SK-N-SH treated with all-trans-retinoic acid at 6 μM for 48 hours (cell line): ENCODE data around the gene PIAS1.

Experiments used
- CREB5 ChIP-seq: fragments of 250-450 bp; sonication (Bioruptor Pico); IDR thresholded peaks from 2 replicates; pipeline ENCODE4 v1.5.1; 2020; ENCODE audit warnings: low read depth, mild to moderate bottlenecking, moderate library complexity
- ESRRG ChIP-seq: fragments of 250-450 bp; sonication (Bioruptor Pico); IDR thresholded peaks from 2 replicates; pipeline ENCODE4 v1.6.1; 2021; ENCODE audit warnings: mild to moderate bottlenecking
- ISL1 ChIP-seq: fragments of 250-450 bp; sonication (Bioruptor Pico); IDR thresholded peaks from 2 replicates; pipeline ENCODE4 v2.1.2; 2022; ENCODE audit warnings: mild to moderate bottlenecking, moderate library complexity
- OSR1 ChIP-seq: fragments of 250-450 bp; sonication (Bioruptor Pico); IDR thresholded peaks from 2 replicates; pipeline ENCODE4 v1.8.0; 2022; ENCODE audit warnings: moderate library complexity, mild to moderate bottlenecking, inconsistent platforms
- ZFP3 ChIP-seq: fragments of 250-450 bp; sonication (Bioruptor Pico); IDR thresholded peaks from 2 replicates; pipeline ENCODE4 v1.5.0; 2020; ENCODE audit warnings: mild to moderate bottlenecking, moderate library complexity
- ZFP30 ChIP-seq: fragments of 450-650 bp; formaldehyde crosslinking; IDR thresholded peaks from 2 replicates; pipeline ENCODE4 v1.5.0; 2022; ENCODE audit warnings: mild to moderate bottlenecking, moderate library complexity
- TF ChIP-seq, protein P1 (sequence below): fragments of 250-450 bp; sonication (Bioruptor Pico); IDR thresholded peaks from 2 replicates; pipeline ENCODE4 v1.8.0; 2020; ENCODE audit warnings: mild to moderate bottlenecking, moderate library complexity, borderline replicate concordance

DNA sequence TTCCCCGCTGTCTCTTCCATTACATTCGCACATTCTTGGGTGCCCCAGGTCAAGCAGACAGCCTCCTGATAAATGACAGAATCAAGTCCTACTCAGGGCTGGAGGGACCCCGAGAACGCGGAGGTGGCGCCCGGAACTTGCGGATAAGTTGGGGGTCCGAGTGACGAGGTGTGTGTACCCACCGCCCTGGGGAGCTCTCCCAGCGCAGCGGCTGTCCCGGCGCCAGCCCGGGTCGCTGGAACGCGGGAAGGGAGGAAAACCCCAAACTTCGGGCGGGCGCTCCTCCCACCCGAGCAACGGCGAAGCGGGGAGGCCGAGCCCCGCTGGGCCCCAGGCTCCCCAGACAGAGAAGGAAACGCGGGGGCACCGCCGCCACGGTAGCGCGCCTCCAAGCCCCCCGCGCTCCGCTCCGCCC is 174.9 kb downstream of the PIAS1 start:
- no peak for TF ChIP-seq ZFP30 (CRISPR knock-in tag)
- no peak for TF ChIP-seq ESRRG (CRISPR knock-in tag)
- no peak for TF ChIP-seq CREB5 (CRISPR knock-in tag)
- no peak for TF ChIP-seq OSR1 (CRISPR knock-in tag)
- no peak for TF ChIP-seq ZFP3 (CRISPR knock-in tag)
- TF ChIP-seq ISL1 (CRISPR knock-in tag) = no peak
- TF ChIP-seq, protein P1, sequence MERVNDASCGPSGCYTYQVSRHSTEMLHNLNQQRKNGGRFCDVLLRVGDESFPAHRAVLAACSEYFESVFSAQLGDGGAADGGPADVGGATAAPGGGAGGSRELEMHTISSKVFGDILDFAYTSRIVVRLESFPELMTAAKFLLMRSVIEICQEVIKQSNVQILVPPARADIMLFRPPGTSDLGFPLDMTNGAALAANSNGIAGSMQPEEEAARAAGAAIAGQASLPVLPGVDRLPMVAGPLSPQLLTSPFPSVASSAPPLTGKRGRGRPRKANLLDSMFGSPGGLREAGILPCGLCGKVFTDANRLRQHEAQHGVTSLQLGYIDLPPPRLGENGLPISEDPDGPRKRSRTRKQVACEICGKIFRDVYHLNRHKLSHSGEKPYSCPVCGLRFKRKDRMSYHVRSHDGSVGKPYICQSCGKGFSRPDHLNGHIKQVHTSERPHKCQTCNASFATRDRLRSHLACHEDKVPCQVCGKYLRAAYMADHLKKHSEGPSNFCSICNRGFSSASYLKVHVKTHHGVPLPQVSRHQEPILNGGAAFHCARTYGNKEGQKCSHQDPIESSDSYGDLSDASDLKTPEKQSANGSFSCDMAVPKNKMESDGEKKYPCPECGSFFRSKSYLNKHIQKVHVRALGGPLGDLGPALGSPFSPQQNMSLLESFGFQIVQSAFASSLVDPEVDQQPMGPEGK (CRISPR knock-in tag) = no peak
